T-helper 2 cell treated with Interferon-gamma antibody and Interleukin-4, amounts not matched to agents 100 ng/mL and 5 ng/mL, for 36 hours (primary cell): ENCODE results near the gene BOC. TPM values are rescaled to one million over a fixed set of nuclear protein-coding genes. Genes with fewer than 3 reads are reported as not detected.

Experiments used
- intact Hi-C: fragments of 100-400 bp; cut with micrococcal nuclease; formaldehyde crosslinking; loops from one replicate; pipeline ENCODE4 v1.15.1; 2023
- total RNA-seq: library from RNA; stranded (reverse); gene quantifications from 2 replicates; pipeline ENCODE4 v1.2.3, GENCODE V29; 2022

BOC gene
- total RNA-seq, 1 donor from 2014 or later = 0.27 TPM

GRCh38 chr3:113247675-113248458 is 36.5 kb downstream of the BOC start:
- intact Hi-C loops = no loop called here

- intact Hi-C loops = no loop called here
Measured at GRCh38 chr3:113249111-113249510, 37.8 kb downstream of the BOC start.

GRCh38 chr3:113249601-113250000 is 38.2 kb downstream of the BOC start:
- intact Hi-C loops = no loop called here

- intact Hi-C loops = no loop called here
Measured at GRCh38 chr3:113250566-113250965, 39.2 kb downstream of the BOC start.

- intact Hi-C loops = no loop called here
Measured at GRCh38 chr3:113251817-113252216, 40.5 kb downstream of the BOC start.

- intact Hi-C loops = no loop called here
Measured at GRCh38 chr3:113252553-113252952, 41.2 kb downstream of the BOC start.

- intact Hi-C loops = no loop called here
Measured at GRCh38 chr3:113253702-113254101, 42.3 kb downstream of the BOC start.

GRCh38 chr3:113254171-113254947 is 43.0 kb downstream of the BOC start:
- intact Hi-C loops = no loop called here

- intact Hi-C loops = no loop called here
Measured at GRCh38 chr3:113255100-113255853, 43.9 kb downstream of the BOC start.

GRCh38 chr3:113255854-113256615 is 44.7 kb downstream of the BOC start:
- intact Hi-C loops = no loop called here

- intact Hi-C loops = no loop called here
Measured at GRCh38 chr3:113258361-113258760, 47.0 kb downstream of the BOC start.

GRCh38 chr3:113259196-113259595 is 47.8 kb downstream of the BOC start:
- intact Hi-C loops = no loop called here

GRCh38 chr3:113261063-113261625 is 49.8 kb downstream of the BOC start:
- intact Hi-C loops = no loop called here

- intact Hi-C loops = no loop called here
Measured at GRCh38 chr3:113261626-113262303, 50.4 kb downstream of the BOC start.

- intact Hi-C loops = no loop called here
Measured at GRCh38 chr3:113262304-113262665, 50.9 kb downstream of the BOC start.

GRCh38 chr3:113263020-113263419 is 51.7 kb downstream of the BOC start:
- intact Hi-C loops = no loop called here

- intact Hi-C loops = no loop called here
Measured at GRCh38 chr3:113263778-113264177, 52.4 kb downstream of the BOC start.

GRCh38 chr3:113264283-113265131 is 53.1 kb downstream of the BOC start:
- intact Hi-C loops = no loop called here

GRCh38 chr3:113265231-113265630 is 53.9 kb downstream of the BOC start:
- intact Hi-C loops = no loop called here
